ENCODE results near the gene ERCC1.
A peak's percentile ranks its signal among the peaks of the same experiment; 100 is the strongest.

The ERCC1 gene

DNA sequence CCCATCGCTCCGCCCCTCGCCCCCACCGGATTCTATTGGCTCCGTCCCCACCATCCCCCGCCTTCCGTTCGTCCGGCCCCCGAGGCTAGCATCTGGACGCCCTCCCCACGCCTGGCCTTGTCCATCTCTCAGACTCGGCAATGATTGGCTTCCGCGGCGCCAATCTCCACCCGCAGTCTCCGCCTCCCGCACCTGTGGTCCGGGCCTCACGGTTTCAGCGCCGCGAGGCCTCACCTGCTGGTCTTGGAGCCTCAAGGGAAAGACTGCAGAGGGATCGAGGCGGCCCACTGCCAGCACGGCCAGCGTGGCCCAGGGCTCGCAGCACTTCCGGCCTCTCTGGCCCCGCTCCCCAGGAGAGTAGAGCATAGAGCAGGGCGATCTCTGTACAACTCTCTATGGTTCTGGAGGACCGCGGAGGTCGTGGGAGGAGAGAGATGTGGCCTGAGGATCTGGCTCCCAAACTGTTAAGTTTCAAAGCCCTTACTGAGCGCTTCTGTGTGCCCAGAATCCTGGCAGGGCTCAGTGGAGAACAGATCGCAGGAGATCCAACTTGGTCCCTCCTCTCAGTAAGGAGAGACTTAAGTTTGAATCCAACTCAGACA is at the start of gene ERCC1:
Gene ERCC1, minus strand, starts transcription at position 329 of the 602 bp plus-strand sequence. CDS start 543 bp downstream, outside the sequence.
- H3K36me3 Mint-ChIP-seq = peaks cover 22 to 30% of the 10 kb centered on the region in 2 donors
- peak; percentile 90 for DNase-seq

GRCh38 chr19:45473367-45473681 is 49.6 kb upstream of the ERCC1 start:
- H3K4me1 Mint-ChIP-seq = peaks cover 56 to 66% of the 10 kb centered on the region in 2 donors
- H3K4me3 Mint-ChIP-seq = peak overlapping the region in 1 of 2 donors; percentile 14
- H3K36me3 Mint-ChIP-seq = peaks cover 7 to 33% of the 10 kb centered on the region in 2 donors
- no peak overlapping the region for H3K27ac Mint-ChIP-seq
- ATAC-seq (replicated peaks) (no peak), DNase-seq (no peak)
- no peaks in the 10 kb centered on the region for H3K9me3 Mint-ChIP-seq
- H3K27me3 Mint-ChIP-seq = peaks cover 18 to 39% of the 10 kb centered on the region in 2 donors

More for the DNA sequence above, at the start of gene ERCC1:
- Mint-ChIP-seq H3K9me3 (no peaks in the 10 kb centered on the region), H3K4me1 (peaks cover 45 to 76% of the 10 kb centered on the region in 2 donors), H3K27ac (peak within 1 kb of the TSS; percentile 98), H3K4me3 (peak within 1 kb of the TSS; percentile 96 to 98), H3K27me3 (peaks cover 6 to 8% of the 10 kb centered on the region in 2 donors)
- ATAC-seq (replicated peaks) = peak; percentile 79 to 83

- Mint-ChIP-seq H3K27ac (peak overlapping the region; percentile 82), H3K4me1 (peaks cover 56 to 66% of the 10 kb centered on the region in 2 donors), H3K4me3 (peak overlapping the region; percentile 62 to 63), H3K36me3 (peaks cover 7 to 33% of the 10 kb centered on the region in 2 donors), H3K9me3 (no peaks in the 10 kb centered on the region), H3K27me3 (peaks cover 18 to 39% of the 10 kb centered on the region in 2 donors)
- DNase-seq (no peak), ATAC-seq (replicated peaks) (no peak)
Observed at GRCh38 chr19:45472563-45473366, 49.0 kb upstream of the ERCC1 start.

DNA sequence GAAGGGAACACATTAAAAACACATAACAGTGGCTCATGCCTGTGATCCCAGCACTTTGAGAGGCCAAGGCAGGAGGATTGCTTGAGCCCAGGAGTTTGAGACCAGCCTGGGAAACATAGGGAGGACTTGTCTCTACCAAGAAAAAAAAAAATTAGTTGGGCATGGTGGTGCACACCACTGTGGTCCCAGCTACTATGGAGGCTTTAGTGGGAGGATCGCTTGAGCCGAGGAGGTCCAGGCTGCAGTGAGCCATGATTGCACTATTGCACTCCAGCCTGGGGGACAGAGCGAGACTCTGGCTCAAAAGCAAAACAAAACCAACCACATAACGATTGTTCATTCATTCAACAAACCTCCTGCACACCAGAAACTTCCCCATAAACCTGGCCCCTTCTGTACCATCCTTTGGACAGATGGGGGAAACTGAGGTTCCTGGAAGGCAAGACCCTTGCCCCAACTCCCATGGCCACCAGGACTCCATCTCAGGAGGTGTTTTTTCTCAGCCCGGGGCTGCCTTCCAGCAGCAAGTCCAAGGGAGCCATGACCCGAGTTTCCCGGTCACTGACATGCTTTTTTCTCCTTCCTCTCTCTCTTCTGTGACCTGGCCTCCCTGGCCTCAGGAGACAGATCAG is 48.3 kb upstream of the ERCC1 start:
- peaks cover 59 to 66% of the 10 kb centered on the region in 2 donors for H3K4me1 Mint-ChIP-seq
- H3K4me3 Mint-ChIP-seq = peak overlapping the region; percentile 62 to 63
- DNase-seq = no peak
- H3K36me3 Mint-ChIP-seq = peaks cover 7 to 33% of the 10 kb centered on the region in 2 donors
- H3K9me3 Mint-ChIP-seq = no peaks in the 10 kb centered on the region
- peaks cover 18 to 39% of the 10 kb centered on the region in 2 donors for H3K27me3 Mint-ChIP-seq
- peak overlapping the region; percentile 72 for H3K27ac Mint-ChIP-seq
- ATAC-seq (replicated peaks) = no peak

GRCh38 chr19:45471111-45471930 is 47.6 kb upstream of the ERCC1 start:
- peaks cover 7 to 33% of the 10 kb centered on the region in 2 donors for H3K36me3 Mint-ChIP-seq
- peaks cover 18 to 37% of the 10 kb centered on the region in 2 donors for H3K27me3 Mint-ChIP-seq
- ATAC-seq (replicated peaks) (no peak), DNase-seq (no peak)
- H3K4me1 Mint-ChIP-seq = peaks cover 58 to 66% of the 10 kb centered on the region in 2 donors
- peak overlapping the region in 1 of 2 donors; percentile 36 for H3K4me3 Mint-ChIP-seq
- H3K27ac Mint-ChIP-seq = peak overlapping the region; percentile 72
- no peaks in the 10 kb centered on the region for H3K9me3 Mint-ChIP-seq

DNA sequence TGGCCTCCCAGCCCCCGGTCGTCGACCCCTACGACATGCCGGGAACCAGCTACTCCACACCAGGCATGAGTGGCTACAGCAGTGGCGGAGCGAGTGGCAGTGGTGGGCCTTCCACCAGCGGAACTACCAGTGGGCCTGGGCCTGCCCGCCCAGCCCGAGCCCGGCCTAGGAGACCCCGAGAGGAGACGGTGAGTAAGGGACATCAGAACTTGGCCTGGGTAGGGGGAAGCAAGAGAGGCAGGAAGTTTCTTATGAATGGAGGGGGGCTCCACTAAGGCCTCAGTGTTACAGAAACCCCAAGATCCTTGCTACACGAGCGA is 47.0 kb upstream of the ERCC1 start:
- peaks cover 18 to 36% of the 10 kb centered on the region in 2 donors for H3K27me3 Mint-ChIP-seq
- H3K4me3 Mint-ChIP-seq = peak overlapping the region; percentile 91 to 93
- ATAC-seq (replicated peaks) (no peak), DNase-seq (no peak)
- H3K4me1 Mint-ChIP-seq = peaks cover 58 to 66% of the 10 kb centered on the region in 2 donors
- H3K27ac Mint-ChIP-seq = peak overlapping the region; percentile 99
- no peaks in the 10 kb centered on the region for H3K9me3 Mint-ChIP-seq
- peaks cover 7 to 33% of the 10 kb centered on the region in 2 donors for H3K36me3 Mint-ChIP-seq

GRCh38 chr19:45469945-45470761 is 46.4 kb upstream of the ERCC1 start:
- H3K27me3 Mint-ChIP-seq = peaks cover 18 to 34% of the 10 kb centered on the region in 2 donors
- DNase-seq = peak; percentile 74
- peak; percentile 34 to 41 for ATAC-seq (replicated peaks)
- H3K36me3 Mint-ChIP-seq = peaks cover 7 to 33% of the 10 kb centered on the region in 2 donors
- H3K4me1 Mint-ChIP-seq = peaks cover 58 to 66% of the 10 kb centered on the region in 2 donors
- H3K4me3 Mint-ChIP-seq = peak overlapping the region; percentile 91 to 93
- peak overlapping the region; percentile 99 for H3K27ac Mint-ChIP-seq
- no peaks in the 10 kb centered on the region for H3K9me3 Mint-ChIP-seq

GRCh38 chr19:45469132-45469944 is 45.6 kb upstream of the ERCC1 start:
- peaks cover 7 to 27% of the 10 kb centered on the region in 2 donors for H3K36me3 Mint-ChIP-seq
- peaks cover 62 to 74% of the 10 kb centered on the region in 2 donors for H3K4me1 Mint-ChIP-seq
- no peaks in the 10 kb centered on the region for H3K9me3 Mint-ChIP-seq
- peak overlapping the region; percentile 91 to 93 for H3K4me3 Mint-ChIP-seq
- peaks cover 23 to 34% of the 10 kb centered on the region in 2 donors for H3K27me3 Mint-ChIP-seq
- H3K27ac Mint-ChIP-seq = peak overlapping the region; percentile 99
- peak; percentile 95 for DNase-seq
- peak; percentile 71 to 83 for ATAC-seq (replicated peaks)

GRCh38 chr19:45468803-45469131 is 45.0 kb upstream of the ERCC1 start:
- Mint-ChIP-seq H3K27ac (peak overlapping the region; percentile 99), H3K4me1 (peaks cover 61 to 72% of the 10 kb centered on the region in 2 donors), H3K36me3 (peaks cover 7 to 25% of the 10 kb centered on the region in 2 donors), H3K9me3 (no peaks in the 10 kb centered on the region), H3K27me3 (peaks cover 18 to 29% of the 10 kb centered on the region in 2 donors), H3K4me3 (peak overlapping the region; percentile 91 to 93)
- ATAC-seq (replicated peaks) (peak; percentile 51 to 58), DNase-seq (no peak)

- peaks cover 13 to 25% of the 10 kb centered on the region in 2 donors for H3K27me3 Mint-ChIP-seq
- H3K4me1 Mint-ChIP-seq = peaks cover 57 to 68% of the 10 kb centered on the region in 2 donors
- peaks cover 5 to 22% of the 10 kb centered on the region in 2 donors for H3K36me3 Mint-ChIP-seq
- peak overlapping the region; percentile 91 to 93 for H3K4me3 Mint-ChIP-seq
- ATAC-seq (replicated peaks) (peak in 1 of 2 donors; percentile 1), DNase-seq (no peak)
- H3K9me3 Mint-ChIP-seq = no peaks in the 10 kb centered on the region
- peak overlapping the region; percentile 99 for H3K27ac Mint-ChIP-seq
Observed at GRCh38 chr19:45468159-45468651, 44.5 kb upstream of the ERCC1 start.

GRCh38 chr19:45467456-45468158 is 43.9 kb upstream of the ERCC1 start, which contains the start of gene FOSB:
Gene FOSB, plus strand, starts transcription at chr19:45467996. Its CDS starts 591 bp downstream, at chr19:45468587.
- H3K27me3 Mint-ChIP-seq = peaks cover 9 to 21% of the 10 kb centered on the region in 2 donors
- DNase-seq (peak; percentile 89), ATAC-seq (replicated peaks) (peak; percentile 22 to 39)
- peak within 1 kb of the TSS; percentile 99 for H3K27ac Mint-ChIP-seq
- H3K36me3 Mint-ChIP-seq = peaks cover under 1 to 17% of the 10 kb centered on the region in 2 donors
- no peaks in the 10 kb centered on the region for H3K9me3 Mint-ChIP-seq
- peaks cover 53 to 63% of the 10 kb centered on the region in 2 donors for H3K4me1 Mint-ChIP-seq
- peak within 1 kb of the TSS; percentile 91 to 93 for H3K4me3 Mint-ChIP-seq

GRCh38 chr19:45467115-45467455 is 43.4 kb upstream of the ERCC1 start:
- ATAC-seq (replicated peaks) (no peak), DNase-seq (no peak)
- Mint-ChIP-seq H3K9me3 (no peaks in the 10 kb centered on the region), H3K36me3 (peaks cover 0 to 16% of the 10 kb centered on the region in 2 donors), H3K4me3 (peak overlapping the region; percentile 91 to 93), H3K27ac (peak overlapping the region; percentile 99), H3K4me1 (peaks cover 52 to 58% of the 10 kb centered on the region in 2 donors), H3K27me3 (peaks cover 7 to 16% of the 10 kb centered on the region in 2 donors)
